Renal cortical epithelial cell (primary cell): ENCODE results near the gene SUPT3H. TPM values are rescaled to one million over a fixed set of nuclear protein-coding genes. Genes with fewer than 3 reads are reported as not detected.

Experiments
- DNase-seq: peaks from one replicate; pipeline ENCODE4 v3.0.0-alpha.2; 2011; ENCODE audit warnings: low read depth
- total RNA-seq: library from RNA; depleted of rRNA; stranded (reverse); fragments of >200 nt; gene quantifications from 2 replicates; pipeline ENCODE4 v1.2.3, GENCODE V29; 2014

The SUPT3H gene
- total RNA-seq, 1 donor from 2014 or later, result 43.0 TPM

GRCh38 chr6:44797746-44798145 is 580.0 kb downstream of the SUPT3H start:
- no peak for DNase-seq

DNA sequence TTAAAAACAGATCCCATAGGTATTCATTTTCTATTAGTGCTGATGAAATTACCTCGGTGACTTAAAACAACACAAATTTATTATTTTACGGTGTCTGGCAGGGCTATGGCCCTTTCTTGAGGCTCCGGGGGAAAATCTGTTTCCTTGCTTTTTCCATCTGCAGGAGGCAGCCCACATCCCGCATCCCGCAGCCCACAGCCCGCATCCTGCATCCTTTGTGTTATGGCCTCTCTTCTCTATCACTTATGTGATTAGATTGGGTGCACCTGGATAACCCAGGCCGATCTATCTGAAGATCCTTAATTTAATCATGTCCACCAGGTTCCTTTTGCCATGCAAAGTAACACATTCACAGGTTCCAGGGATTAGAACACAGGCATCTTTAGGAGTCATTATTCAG is 582.4 kb downstream of the SUPT3H start:
- no peak for DNase-seq

DNA sequence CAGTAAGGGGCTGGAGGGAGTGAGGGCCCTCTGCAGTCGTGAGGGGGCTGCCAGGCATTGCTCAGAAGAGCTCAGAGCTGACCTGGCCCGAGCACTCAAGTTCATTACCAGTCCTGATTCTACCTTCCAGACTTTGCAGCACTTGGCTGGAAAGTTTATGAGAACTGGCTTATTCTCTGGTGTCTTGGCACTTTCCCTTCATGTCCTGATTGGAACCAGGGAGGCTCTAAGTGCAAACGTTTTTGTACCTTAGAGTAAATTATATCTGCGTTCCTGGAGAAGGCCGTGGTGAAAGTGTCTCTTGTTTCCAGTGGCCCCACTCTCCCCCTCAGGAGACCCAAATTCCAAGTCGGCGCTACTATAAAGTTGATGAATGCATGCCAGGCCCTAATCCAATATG is 587.9 kb downstream of the SUPT3H start:
- DNase-seq, result no peak

- no peak for DNase-seq
These were observed 588.7 kb downstream of the SUPT3H start for GRCh38 chr6:44789061-44789460.

GRCh38 chr6:44788387-44788981 is 589.2 kb downstream of the SUPT3H start:
- no peak for DNase-seq

DNA sequence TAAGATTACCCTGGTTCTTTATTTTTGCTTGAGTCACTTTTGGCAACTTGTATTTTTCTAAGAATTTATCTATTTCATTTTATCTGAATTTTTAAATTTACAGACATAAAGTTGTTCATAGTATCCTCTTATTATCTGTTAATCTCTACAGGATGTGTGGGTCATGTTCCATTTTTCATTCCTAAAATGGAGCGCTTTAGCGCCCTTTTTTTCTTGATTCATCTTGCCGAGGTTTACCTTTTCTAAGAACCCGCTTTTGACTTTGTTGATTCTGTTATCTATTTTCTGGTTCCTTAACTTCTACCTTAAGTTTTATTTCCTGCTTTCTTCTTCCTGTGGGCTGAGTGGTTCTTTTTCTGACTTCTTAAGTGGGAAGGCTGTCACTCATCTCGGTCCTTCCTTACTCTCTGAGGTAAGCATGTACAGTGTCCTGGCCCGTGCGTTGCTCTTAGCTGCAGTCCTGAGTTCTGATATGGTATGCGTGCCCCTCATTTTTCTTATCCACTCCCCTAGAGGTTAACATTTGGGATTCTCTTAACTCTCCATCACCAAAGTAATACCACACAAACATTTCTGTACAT is 590.4 kb downstream of the SUPT3H start:
- DNase-seq, result no peak

GRCh38 chr6:44785130-44785529 is 592.6 kb downstream of the SUPT3H start:
- no peak for DNase-seq

- no peak for DNase-seq
These were observed 593.5 kb downstream of the SUPT3H start for GRCh38 chr6:44784195-44784594.

DNA sequence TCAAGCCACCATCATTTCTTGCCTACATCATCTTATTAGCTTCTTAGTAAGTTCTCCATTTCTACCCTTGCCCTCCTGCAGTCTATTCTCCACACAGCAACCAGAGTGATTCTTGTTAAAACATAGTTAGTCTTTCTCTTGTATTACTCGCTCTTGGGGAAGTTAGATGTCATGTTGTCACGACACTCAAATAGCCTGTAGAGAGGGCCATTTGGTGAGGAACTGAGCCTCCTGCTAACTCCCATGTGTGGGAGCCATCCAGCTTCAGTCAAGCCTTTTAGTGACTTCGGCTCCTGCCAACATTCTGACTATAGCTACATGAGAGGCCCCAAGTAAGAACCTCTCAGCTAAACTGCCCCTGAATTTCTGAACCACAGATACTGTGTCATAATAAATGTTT is 594.8 kb downstream of the SUPT3H start:
- no peak for DNase-seq

DNA sequence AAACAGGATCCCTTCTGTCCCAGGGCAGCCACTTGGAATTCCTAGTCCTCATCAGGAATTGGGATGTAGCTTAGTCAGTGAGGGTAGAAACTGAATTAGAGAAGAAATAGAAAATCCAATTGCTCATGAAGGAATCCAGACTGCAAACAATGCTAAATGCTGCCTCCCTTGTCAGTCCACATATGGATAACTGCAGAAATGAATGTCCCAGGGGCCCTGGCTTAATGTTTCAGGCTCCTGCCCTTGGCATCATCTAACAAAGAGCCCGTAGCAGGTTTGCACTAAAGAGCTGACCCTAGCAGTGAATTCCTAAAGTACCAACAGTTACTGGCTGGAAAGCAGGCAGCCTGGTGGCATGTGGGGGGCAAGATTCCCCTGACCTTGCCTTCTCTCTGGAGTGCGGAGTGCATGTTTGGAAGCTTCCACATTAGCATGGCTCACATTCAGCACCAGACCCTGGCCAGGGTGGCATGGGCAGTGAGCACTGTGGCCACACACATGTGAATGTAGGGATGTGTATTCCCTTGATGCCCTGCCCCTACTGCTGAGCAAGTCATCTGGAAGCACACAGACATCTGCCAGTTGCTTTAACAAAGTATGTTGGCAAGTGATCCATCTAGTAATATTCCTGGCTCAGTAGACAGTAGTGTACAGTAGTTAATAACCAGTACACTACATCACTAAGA is 595.7 kb downstream of the SUPT3H start:
- no peak for DNase-seq

GRCh38 chr6:44780161-44780560 is 597.6 kb downstream of the SUPT3H start:
- no peak for DNase-seq

DNA sequence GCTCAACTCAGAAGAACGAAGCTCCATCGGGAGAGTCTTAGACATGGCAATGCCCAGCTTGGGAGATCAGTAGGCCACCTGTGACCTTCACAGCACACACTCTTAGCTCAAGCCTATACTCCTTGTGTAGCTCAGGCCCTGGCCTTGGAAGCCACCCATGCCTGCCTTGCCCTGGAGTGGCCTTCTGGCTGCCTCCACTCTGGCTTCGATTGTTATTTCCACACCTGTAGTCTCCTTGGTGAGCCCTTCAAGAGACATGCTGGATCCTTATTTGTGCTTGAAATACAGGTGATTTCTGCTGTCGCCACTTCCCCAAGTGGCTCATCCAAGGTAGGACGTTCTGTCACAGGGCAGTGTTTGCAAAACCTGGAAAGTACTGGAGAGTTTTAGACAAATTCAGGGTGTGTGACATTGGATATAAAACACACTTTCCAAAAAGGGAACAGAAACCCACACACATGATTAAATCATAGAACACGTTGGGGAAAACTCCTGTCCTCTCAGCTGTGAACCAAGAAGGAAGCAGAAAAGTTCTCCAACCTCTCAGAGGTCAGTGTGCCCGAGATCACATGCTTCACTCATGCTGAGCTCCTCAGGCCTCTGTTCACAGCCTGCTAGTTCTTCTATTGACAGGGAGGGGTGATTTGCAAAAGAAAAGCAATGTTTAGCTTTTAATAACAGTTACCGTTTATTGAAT is 598.5 kb downstream of the SUPT3H start:
- no peak for DNase-seq

Other genes starting within 250 kb of the SUPT3H start
- gene RUNX2, start 49.6 kb downstream of the SUPT3H start, total RNA-seq, result 13.9 and 34.1 TPM in 2 replicates